Keratinocyte (primary cell): ENCODE measurements around the gene DIAPH2. TPM values are rescaled to one million over a fixed set of nuclear protein-coding genes. Genes with fewer than 3 reads are reported as not detected.

ENCODE experiments used
- DNase-seq: peaks from one replicate; pipeline ENCODE4 v3.0.0-alpha.2; 2011; ENCODE audit warnings: low read depth, missing footprints, low spot score
- FAIRE-seq: peaks from 2 replicates; lab custom pipeline; 2011; peaks lifted over from hg19 to GRCh38; lab: Jason Lieb, UNC
- H2AFZ ChIP-seq: 2 replicates; pipeline ENCODE4 v1.6.0; 2012; ENCODE audit warnings: low read length, control low read depth, inconsistent platforms; ENCODE audit not compliant: control insufficient read depth
- H3K27ac ChIP-seq: 2 replicates; pipeline ENCODE4 v1.5.1; 2011; ENCODE audit warnings: low read length; ENCODE audit not compliant: control insufficient read depth, insufficient read depth
- H3K27me3 ChIP-seq: 3 replicates; pipeline ENCODE4 v1.6.0; 2011; ENCODE audit warnings: low read length; ENCODE audit not compliant: control insufficient read depth, insufficient read depth; ENCODE audit errors: extremely low read depth
- H3K36me3 ChIP-seq, 2 experiments: 2 replicates in 1 of 2; 3 replicates in 1 of 2; pipeline ENCODE4 v1.5.1; 2011; ENCODE audit warnings: low read length in 2 of 2, mild to moderate bottlenecking in 1 of 2; ENCODE audit not compliant: control insufficient read depth in 2 of 2, insufficient read depth in 2 of 2; ENCODE audit errors: extremely low read depth in 1 of 2
- H3K4me1 ChIP-seq: 3 replicates; pipeline ENCODE4 v1.5.1; 2011; ENCODE audit warnings: low read length; ENCODE audit not compliant: control insufficient read depth, insufficient read depth; ENCODE audit errors: extremely low read depth
- H3K4me2 ChIP-seq: 3 replicates; pipeline ENCODE4 v1.6.0; 2011; ENCODE audit warnings: low read depth, low read length; ENCODE audit not compliant: control insufficient read depth, insufficient read depth; ENCODE audit errors: extremely low read depth
- H3K4me3 ChIP-seq, 3 experiments: fragments of 200-600 bp in 1 of 3; sonication (generic) in 1 of 3; 2 replicates in 2 of 3; 3 replicates in 1 of 3; pipeline ENCODE4 v1.5.1; 2011 to 2016; ENCODE audit warnings: low read length in 3 of 3, mild to moderate bottlenecking in 3 of 3, control low read depth in 2 of 3, inconsistent platforms in 1 of 3, low read depth in 1 of 3, mixed read lengths in 1 of 3, mixed run types in 1 of 3, moderate library complexity in 1 of 3; ENCODE audit not compliant: control insufficient read depth in 2 of 3, insufficient read depth in 2 of 3; ENCODE audit errors: extremely low read depth in 1 of 3
- H3K79me2 ChIP-seq: 2 replicates; pipeline ENCODE4 v1.6.0; 2012; ENCODE audit warnings: low read length; ENCODE audit not compliant: control insufficient read depth, insufficient read depth
- H3K9ac ChIP-seq: 3 replicates; pipeline ENCODE4 v1.6.0; 2011; ENCODE audit warnings: low read length; ENCODE audit not compliant: control insufficient read depth, insufficient read depth; ENCODE audit errors: extremely low read depth
- H3K9me1 ChIP-seq: 3 replicates; pipeline ENCODE4 v1.6.0; 2011; ENCODE audit warnings: low read length; ENCODE audit not compliant: control insufficient read depth, insufficient read depth; ENCODE audit errors: extremely low read depth
- H3K9me3 ChIP-seq: 2 replicates; pipeline ENCODE4 v1.5.1; 2012; ENCODE audit warnings: low read depth, low read length; ENCODE audit not compliant: control insufficient read depth
- H4K20me1 ChIP-seq: 3 replicates; pipeline ENCODE4 v1.6.0; 2011; ENCODE audit warnings: low read length; ENCODE audit not compliant: control insufficient read depth, insufficient read depth; ENCODE audit errors: extremely low read depth
- CTCF ChIP-seq, 3 experiments: IDR thresholded peaks in 1 of 3; conservative IDR thresholded peaks in 1 of 3; optimal IDR thresholded peaks in 1 of 3; 2 replicates in 2 of 3; 3 replicates in 1 of 3; pipeline versions ENCODE3 to v1.5.1; 2011; ENCODE audit warnings: low read length in 3 of 3, mild to moderate bottlenecking in 3 of 3, moderate library complexity in 2 of 3, control low read depth in 1 of 3, inconsistent platforms in 1 of 3; ENCODE audit not compliant: insufficient read depth in 2 of 3; ENCODE audit errors: extremely low read depth in 1 of 3
- EZH2 ChIP-seq: IDR thresholded peaks from one replicate; pipeline ENCODE4 v1.6.1; 2012; ENCODE audit warnings: inconsistent platforms, mild to moderate bottlenecking, low read length, moderate library complexity
- dilution Hi-C: fragments of 300-500 bp; cut with MboI; formaldehyde crosslinking; loops from one replicate; pipeline ENCODE4 v1.7.0; 2020; ENCODE audit warnings: low sequenced_read_pairs; ENCODE audit not compliant: extremely low pct_ligation_motif_present
- polyA plus RNA-seq, 5 experiments: library from polyadenylated mRNA; depleted of rRNA in 3 of 5; stranded (reverse) in 3 of 5; stranded (forward) in 1 of 5; unstranded in 1 of 5; fragments of >200 nt; gene quantifications; 1 replicate in 1 of 5; 2 replicates in 3 of 5; 3 replicates in 1 of 5; pipeline versions ENCODE4 v1.2.1 to v1.2.3, GENCODE V29; 2011 to 2012; ENCODE audit warnings: missing spikeins in 2 of 5, low read depth in 1 of 5, low replicate concordance in 1 of 5

DIAPH2 gene
- polyA plus RNA-seq, 1 donor (not counting 4 experiments of a cell fraction or from before 2014, with no cell fraction given) = 7.4 TPM

GRCh38 chrX:97525981-97526380 lies 841.3 kb downstream of the DIAPH2 start:
- H4K20me1 ChIP-seq = no peaks in the 10 kb centered on the region
- DNase-seq = no peak
- FAIRE-seq = no peak
- no peaks in the 10 kb centered on the region for H3K27me3 ChIP-seq
- H3K9me3 ChIP-seq = peaks cover 2% of the 10 kb centered on the region
- no peaks in the 10 kb centered on the region for H3K9me1 ChIP-seq
- H3K79me2 ChIP-seq = no peaks in the 10 kb centered on the region
- dilution Hi-C loops = no loop called here
- H2AFZ ChIP-seq = no peak overlapping the region
- no peak overlapping the region for H3K9ac ChIP-seq
- H3K4me1 ChIP-seq = peaks cover 4% of the 10 kb centered on the region
- no peak overlapping the region for H3K4me2 ChIP-seq
- H3K4me3 ChIP-seq = no peak overlapping the region
- H3K36me3 ChIP-seq = no peaks in the 10 kb centered on the region
- no peak overlapping the region for H3K27ac ChIP-seq
- TF ChIP-seq CTCF (optimal IDR thresholded peaks at IDR 0.05 in 1 of 3, IDR thresholded peaks at IDR 0.05 in 1 of 3, conservative IDR thresholded peaks at IDR 0.05 in 1 of 3; ENCODE audit: extremely low read depth in 1 of 3, insufficient read depth in 2 of 3, low read length in 3 of 3) (no peak), EZH2 (no peak)

GRCh38 chrX:97527725-97528124 lies 843.1 kb downstream of the DIAPH2 start:
- no peak for FAIRE-seq
- peaks cover 4% of the 10 kb centered on the region for H3K4me1 ChIP-seq

More at GRCh38 chrX:97527725-97528124, 843.1 kb downstream of the DIAPH2 start:
- TF ChIP-seq EZH2 (no peak), CTCF (optimal IDR thresholded peaks at IDR 0.05 in 1 of 3, IDR thresholded peaks at IDR 0.05 in 1 of 3, conservative IDR thresholded peaks at IDR 0.05 in 1 of 3; ENCODE audit: extremely low read depth in 1 of 3, insufficient read depth in 2 of 3, low read length in 3 of 3) (no peak)
- dilution Hi-C loops = no loop called here
- no peaks in the 10 kb centered on the region for H3K79me2 ChIP-seq
- no peak overlapping the region for H2AFZ ChIP-seq
- no peaks in the 10 kb centered on the region for H3K36me3 ChIP-seq
- H3K27ac ChIP-seq = no peak overlapping the region
- H3K9ac ChIP-seq = no peak overlapping the region
- DNase-seq = no peak
- no peak overlapping the region for H3K4me3 ChIP-seq
- no peaks in the 10 kb centered on the region for H4K20me1 ChIP-seq
- H3K9me3 ChIP-seq = peaks cover 2% of the 10 kb centered on the region
- no peaks in the 10 kb centered on the region for H3K27me3 ChIP-seq
- no peaks in the 10 kb centered on the region for H3K9me1 ChIP-seq
- H3K4me2 ChIP-seq = no peak overlapping the region
